ENCODE results near the gene ANAPC2. TPM values are rescaled to one million over a fixed set of nuclear protein-coding genes. Genes with fewer than 3 reads are reported as not detected.

ANAPC2 gene
- total and polyA plus RNA-seq, 2 of the 4 experiments (the other 2 are of a cell fraction): 9.3 to 29.5 TPM

DNA sequence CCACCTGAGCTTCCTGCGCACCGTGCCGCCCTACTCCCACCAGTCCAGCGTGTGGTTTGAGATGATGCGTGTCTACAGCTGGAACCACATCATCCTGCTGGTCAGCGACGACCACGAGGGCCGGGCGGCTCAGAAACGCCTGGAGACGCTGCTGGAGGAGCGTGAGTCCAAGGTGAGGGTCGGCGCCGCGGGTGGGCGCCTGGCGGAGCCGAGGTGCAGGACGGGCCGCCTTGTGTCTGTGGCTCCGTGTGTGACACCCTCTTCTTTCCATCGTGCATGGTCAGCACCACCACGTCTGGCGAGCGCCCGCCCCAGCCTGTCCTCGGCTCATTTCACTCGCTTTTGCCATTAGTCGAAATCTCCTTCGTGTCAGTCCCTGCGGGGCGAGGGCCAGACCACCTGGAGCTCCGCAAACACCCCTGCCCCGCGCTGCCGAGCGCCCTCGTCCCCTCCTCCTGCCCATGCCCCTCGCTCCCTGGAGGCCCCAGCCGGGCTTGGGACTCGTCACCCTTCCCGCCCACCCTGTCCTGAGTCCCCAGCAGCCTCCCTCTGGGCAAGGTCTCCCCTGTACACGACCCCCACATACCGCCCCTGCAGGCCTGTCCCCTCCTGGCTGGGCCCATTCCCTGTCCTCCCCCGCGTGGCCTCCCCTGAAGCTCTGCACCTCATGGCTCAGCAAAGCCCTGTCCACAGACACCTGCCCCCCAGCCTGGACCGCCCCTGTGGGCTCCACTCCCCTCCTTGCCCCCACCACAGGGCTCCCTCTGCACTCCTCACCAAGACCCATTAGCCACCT, 42.4 kb downstream of the ANAPC2 start:
- WGBS, 2 experiments (ENCODE audit: extremely low coverage in 2 of 2, insufficient read length in 1 of 2): 63% methylated on average over 20 of the region's 49 CpGs; no CpG with 5 or more reads in 1 of the 2 experiments
- in situ Hi-C loops (cut with MboI; ENCODE audit: low sequenced_read_pairs): no loop called here
- BruUV-seq (replicated peaks): no TSS peak
- Histone ChIP-seq H3K4me3 (ENCODE audit: insufficient read depth, low read depth, low read length) (no peak overlapping the region), H2BK15ac (ENCODE audit: low read depth, low read length) (no peak overlapping the region), H3K9me3 (ENCODE audit: control insufficient read depth, insufficient read depth, low read length) (no peaks in the 10 kb centered on the region), H2BK20ac (ENCODE audit: low read depth, low read length) (no peak overlapping the region), H3K27ac (ENCODE audit: insufficient read depth, low read length) (no peak overlapping the region), H3K9me1 (ENCODE audit: insufficient read depth, low read length) (0 out of 2 replicates have a peak, but pooled peaks cover 4% of the 10 kb centered on the region), H4K91ac (ENCODE audit: insufficient read depth, low read depth, low read length) (no peak overlapping the region), H3K9ac (ENCODE audit: low read depth, low read length) (no peak overlapping the region), H3K27me3 (ENCODE audit: control insufficient read depth, insufficient read depth, low read length) (peaks cover 32% of the 10 kb centered on the region), H4K8ac (ENCODE audit: low read depth in 2 of 2, low read length in 2 of 2) (no peak overlapping the region), H3K4me2 (ENCODE audit: low read depth, low read length) (no peak overlapping the region), H2AK9ac (replicated peaks; ENCODE audit: low read depth, low read length, poor library complexity) (no peak overlapping the region), H3K14ac (replicated peaks; ENCODE audit: low read depth, low read length) (no peak overlapping the region), H3K4ac (ENCODE audit: low read depth, low read length) (no peak overlapping the region), H2AK5ac (ENCODE audit: low read depth, low read length) (no peak overlapping the region), H3K36me3 (ENCODE audit: control insufficient read depth, insufficient read depth, low read length) (no peaks in the 10 kb centered on the region), H2BK5ac (ENCODE audit: low read depth, low read length, poor library complexity, severe bottlenecking) (no peak overlapping the region), H4K20me1 (ENCODE audit: insufficient read depth, low read length) (no peaks in the 10 kb centered on the region), H3K23ac (ENCODE audit: low read depth, low read length) (no peak overlapping the region), H3K18ac (ENCODE audit: low read depth, low read length) (no peak overlapping the region), H3K79me1 (ENCODE audit: low read depth in 1 of 2, low read length in 2 of 2) (no peaks in the 10 kb centered on the region), H3K4me1 (ENCODE audit: control insufficient read depth, insufficient read depth, low read length) (no peaks in the 10 kb centered on the region), H3K56ac (ENCODE audit: extremely low read depth, insufficient read depth, low read length) (no peak overlapping the region), H2AFZ (replicated peaks; ENCODE audit: low read length, poor library complexity) (peak overlapping the region; percentile 14), H2BK120ac (ENCODE audit: low read depth, low read length) (no peak overlapping the region), H4K5ac (ENCODE audit: low read depth, low read length) (no peak overlapping the region)
- TF ChIP-seq CHD1 (IDR thresholded peaks at IDR 0.05; ENCODE audit: low read depth, low read length) (no peak), ELK1 (IDR thresholded peaks at IDR 0.05; ENCODE audit: borderline replicate concordance, low read depth, low read length) (no peak), FOS (IDR thresholded peaks at IDR 0.05; ENCODE audit: low read depth, low read length) (no peak), NFE2L2 (IDR thresholded peaks at IDR 0.05; ENCODE audit: low read depth, low read length) (no peak), RCOR1 (IDR thresholded peaks at IDR 0.05; ENCODE audit: insufficient replicate concordance, low read length) (no peak), POLR2A (IDR thresholded peaks at IDR 0.05; ENCODE audit: low read depth, low read length) (no peak), MAZ (IDR thresholded peaks at IDR 0.05; ENCODE audit: borderline replicate concordance, low read depth, low read length) (no peak)
- TF ChIP-seq, protein P1, sequence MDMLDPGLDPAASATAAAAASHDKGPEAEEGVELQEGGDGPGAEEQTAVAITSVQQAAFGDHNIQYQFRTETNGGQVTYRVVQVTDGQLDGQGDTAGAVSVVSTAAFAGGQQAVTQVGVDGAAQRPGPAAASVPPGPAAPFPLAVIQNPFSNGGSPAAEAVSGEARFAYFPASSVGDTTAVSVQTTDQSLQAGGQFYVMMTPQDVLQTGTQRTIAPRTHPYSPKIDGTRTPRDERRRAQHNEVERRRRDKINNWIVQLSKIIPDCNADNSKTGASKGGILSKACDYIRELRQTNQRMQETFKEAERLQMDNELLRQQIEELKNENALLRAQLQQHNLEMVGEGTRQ (IDR thresholded peaks at IDR 0.05; ENCODE audit: low read depth, low read length): no peak
- DNase-seq: no peak
- POLR2A ChIA-PET (ENCODE audit: unreplicated experiment): no interaction called here
- CTCF ChIA-PET: no interaction called here
- no peak for ATAC-seq (ENCODE audit: low read depth)
- intact Hi-C loops (cut with micrococcal nuclease): no loop called here
- dilution Hi-C loops (cut with HindIII; ENCODE audit: low sequenced_read_pairs, unreplicated experiment): no loop called here
